Omental fat pad (tissue), 4 donors: ENCODE data around the gene NR2E1. TPM values are rescaled to one million over a fixed set of nuclear protein-coding genes. Genes with fewer than 3 reads are reported as not detected.

ENCODE experiments used
- ATAC-seq: fragments of 150-250 bp; one replicate; pipeline ENCODE4 v1.9.1; 2016; ENCODE audit warnings: mild to moderate bottlenecking, moderate library complexity; ENCODE audit not compliant: low FRiP score
- DNase-seq: peaks from one replicate; pipeline ENCODE4 v3.0.0-alpha.2; 2019; ENCODE audit warnings: low spot score
- CTCF ChIP-seq, 3 donors: fragments of 450-650 bp; IDR thresholded peaks; one replicate each; pipeline ENCODE4 v1.5.1; 2016 to 2017; ENCODE audit warnings: antibody characterized with exemption in 3 of 3, mild to moderate bottlenecking in 3 of 3, moderate library complexity in 2 of 3
- total RNA-seq, 4 donors: library from RNA; depleted of rRNA; stranded (reverse); fragments of >200 nt; gene quantifications; one replicate each; pipeline ENCODE4 v1.1.0, GENCODE V29; 2016

NR2E1 gene
- total RNA-seq, 4 donors from 2014 or later: not detected

GRCh38 chr6:108209738-108210137 is 43.9 kb downstream of the NR2E1 start:
- no peak for ATAC-seq
- no peak for DNase-seq
- no peak for TF ChIP-seq CTCF (IDR thresholded peaks at IDR 0.05)

- no peak for TF ChIP-seq CTCF (IDR thresholded peaks at IDR 0.05)
Measured at GRCh38 chr6:108210556-108210955, 44.7 kb downstream of the NR2E1 start.

GRCh38 chr6:108211671-108212070 is 45.8 kb downstream of the NR2E1 start:
- DNase-seq (no peak), ATAC-seq (no peak)
- no peak for TF ChIP-seq CTCF (IDR thresholded peaks at IDR 0.05)

More at GRCh38 chr6:108210556-108210955, 44.7 kb downstream of the NR2E1 start:
- ATAC-seq: no peak
- no peak for DNase-seq

- no peak for DNase-seq
- no peak for TF ChIP-seq CTCF (IDR thresholded peaks at IDR 0.05)
- ATAC-seq: no peak
Measured at GRCh38 chr6:108222064-108222463, 56.2 kb downstream of the NR2E1 start.

GRCh38 chr6:108222504-108222903 is 56.7 kb downstream of the NR2E1 start:
- TF ChIP-seq CTCF (IDR thresholded peaks at IDR 0.05): no peak
- DNase-seq (no peak), ATAC-seq (no peak)

GRCh38 chr6:108227290-108227689 is 61.5 kb downstream of the NR2E1 start:
- DNase-seq: no peak
- TF ChIP-seq CTCF (IDR thresholded peaks at IDR 0.05): no peak
- ATAC-seq: no peak

GRCh38 chr6:108228416-108228815 is 62.6 kb downstream of the NR2E1 start:
- TF ChIP-seq CTCF (IDR thresholded peaks at IDR 0.05): no peak
- no peak for ATAC-seq
- no peak for DNase-seq
